Measurements from ENCODE around the gene PQBP1. TPM values are rescaled to one million over a fixed set of nuclear protein-coding genes. Genes with fewer than 3 reads are reported as not detected.

PQBP1 gene
- total RNA-seq, 2 experiments from 2014 or later, result 78.5 to 79.6 TPM

DNA sequence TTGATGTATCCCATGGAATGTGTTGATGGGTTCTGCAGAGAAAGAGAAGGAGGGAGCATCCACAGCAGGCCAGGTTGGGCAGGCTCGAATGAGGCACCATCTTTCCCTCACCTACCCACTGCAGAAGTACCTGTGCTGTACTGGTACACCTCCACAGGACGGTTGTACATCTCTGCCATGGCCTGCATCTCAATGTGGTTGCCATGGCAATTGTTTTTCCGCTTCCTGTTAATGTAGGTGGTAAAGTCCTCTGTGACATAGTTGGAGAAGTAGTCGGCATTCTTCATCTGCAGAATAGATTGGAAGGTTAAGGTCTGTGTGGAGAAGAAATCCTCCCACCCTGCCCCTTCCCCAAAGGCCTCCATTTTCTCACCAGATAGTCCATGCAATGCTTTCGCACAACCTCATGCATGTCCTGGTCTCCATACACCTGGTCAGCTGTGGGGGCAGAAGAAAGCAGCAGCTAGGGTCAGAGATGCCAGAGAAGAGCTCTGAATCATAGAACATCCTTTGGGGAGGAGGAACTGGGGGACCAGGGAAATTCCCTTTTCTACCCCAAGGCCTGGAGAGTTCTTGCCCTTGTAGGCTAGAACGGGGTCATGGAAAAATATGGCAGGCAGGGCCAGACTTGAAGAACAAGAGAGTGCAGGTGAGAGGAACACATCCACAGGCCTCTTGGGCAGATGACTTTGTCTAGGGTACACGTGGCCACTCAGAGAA lies 37.0 kb downstream of the PQBP1 start:
- DNase-seq, result peak; percentile 41
- H3K4me3 Mint-ChIP-seq, result peak overlapping the region; percentile 43
- ChIA-PET POLR2A (interaction anchor here (0.9 to 2.7 kb wide), 3 partner anchors 9 to 15 kb away, joined by 3 to 9 read pairs (median 4); no protein-coding TSS in a partner anchor), CTCF (interaction anchor here (1.0 kb wide), 1 partner anchor 12 kb away, joined by 3 read pairs; no protein-coding TSS in a partner anchor)
- H3K27ac Mint-ChIP-seq, result peak overlapping the region; percentile 74
- H3K27me3 Mint-ChIP-seq, result no peaks in the 10 kb centered on the region
- no peaks in the 10 kb centered on the region for H3K9me3 Mint-ChIP-seq
- H3K4me1 Mint-ChIP-seq, result peaks cover 69% of the 10 kb centered on the region
- H3K36me3 Mint-ChIP-seq (ENCODE audit: low read depth), result peaks cover 52% of the 10 kb centered on the region

- POLR2A ChIA-PET, result interaction anchor here (0.9 to 11.9 kb wide), 3 partner anchors 10 to 19 kb away, joined by 3 to 415 read pairs (median 4); partner anchors contain the start of genes PIM2 and SLC35A2
- Mint-ChIP-seq H3K4me3 (no peak overlapping the region), H3K4me1 (peaks cover 73% of the 10 kb centered on the region), H3K36me3 (ENCODE audit: low read depth) (peaks cover 49% of the 10 kb centered on the region), H3K27ac (peak overlapping the region; percentile 74), H3K9me3 (no peaks in the 10 kb centered on the region), H3K27me3 (no peaks in the 10 kb centered on the region)
- DNase-seq, result no peak
- CTCF ChIA-PET, result interaction anchor here (1.0 kb wide), 1 partner anchor 11 kb away, joined by 3 read pairs; no protein-coding TSS in a partner anchor
These were observed 37.6 kb downstream of the PQBP1 start for GRCh38 chrX:48935301-48935670.

- ChIA-PET POLR2A (interaction anchor here (0.8 to 12.8 kb wide), 10 partner anchors 11 to 337 kb away, joined by 3 to 415 read pairs (median 6); partner anchors contain the start of genes HDAC6, OTUD5, PIM2 and PQBP1), CTCF (interaction anchor here (0.6 to 2.5 kb wide), 14 partner anchors 9 to 1518 kb away, joined by 3 to 14 read pairs (median 6); partner anchors contain the start of genes PQBP1, SLC35A2 and TIMM17B)
- peaks cover 80% of the 10 kb centered on the region for H3K4me1 Mint-ChIP-seq
- no peaks in the 10 kb centered on the region for H3K9me3 Mint-ChIP-seq
- H3K27ac Mint-ChIP-seq, result peak overlapping the region; percentile 99
- no peaks in the 10 kb centered on the region for H3K27me3 Mint-ChIP-seq
- H3K4me3 Mint-ChIP-seq, result peak overlapping the region; percentile 70
- H3K36me3 Mint-ChIP-seq (ENCODE audit: low read depth), result peaks cover 48% of the 10 kb centered on the region
- no peak for DNase-seq
These were observed 38.8 kb downstream of the PQBP1 start for GRCh38 chrX:48936429-48937053.

GRCh38 chrX:48937054-48937907 lies 39.6 kb downstream of the PQBP1 start:
- peak; percentile 93 for DNase-seq
- Mint-ChIP-seq H3K9me3 (no peaks in the 10 kb centered on the region), H3K36me3 (ENCODE audit: low read depth) (peaks cover 52% of the 10 kb centered on the region), H3K27me3 (no peaks in the 10 kb centered on the region), H3K27ac (peak overlapping the region; percentile 99), H3K4me3 (peak overlapping the region; percentile 70), H3K4me1 (peaks cover 87% of the 10 kb centered on the region)
- ChIA-PET CTCF (interaction anchor here (0.7 to 2.5 kb wide), 15 partner anchors 9 to 289 kb away, joined by 3 to 14 read pairs (median 5); partner anchors contain the start of genes HDAC6, PQBP1, SLC35A2 and TIMM17B), POLR2A (interaction anchor here (0.8 to 12.8 kb wide), 16 partner anchors 9 to 336 kb away, joined by 3 to 415 read pairs (median 6); partner anchors contain the start of genes HDAC6, OTUD5, PIM2 and PQBP1)

GRCh38 chrX:48938721-48939425 lies 41.1 kb downstream of the PQBP1 start:
- ChIA-PET POLR2A (interaction anchor here (0.8 to 12.8 kb wide), 16 partner anchors 11 to 418 kb away, joined by 3 to 415 read pairs (median 6); partner anchors contain the start of genes GRIPAP1, OTUD5, PIM2 and PQBP1), CTCF (interaction anchor here (0.8 to 2.4 kb wide), 2 partner anchors 23 to 227 kb away, joined by 4 to 10 read pairs; no protein-coding TSS in a partner anchor)
- H3K36me3 Mint-ChIP-seq (ENCODE audit: low read depth), result peaks cover 57% of the 10 kb centered on the region
- no peaks in the 10 kb centered on the region for H3K9me3 Mint-ChIP-seq
- DNase-seq, result peak; percentile 77
- H3K4me1 Mint-ChIP-seq, result peaks cover 94% of the 10 kb centered on the region
- H3K27ac Mint-ChIP-seq, result peak overlapping the region; percentile 99
- H3K4me3 Mint-ChIP-seq, result peak overlapping the region; percentile 70
- no peaks in the 10 kb centered on the region for H3K27me3 Mint-ChIP-seq

- Mint-ChIP-seq H3K27ac (peak overlapping the region; percentile 99), H3K4me3 (peak overlapping the region; percentile 70), H3K4me1 (peaks cover 93% of the 10 kb centered on the region), H3K9me3 (no peaks in the 10 kb centered on the region), H3K27me3 (no peaks in the 10 kb centered on the region), H3K36me3 (ENCODE audit: low read depth) (peaks cover 50% of the 10 kb centered on the region)
- ChIA-PET CTCF (interaction anchor here (0.6 to 2.4 kb wide), 6 partner anchors 12 to 28 kb away, joined by 3 to 10 read pairs (median 4); partner anchors contain the start of gene SLC35A2), POLR2A (interaction anchor here (0.9 to 12.8 kb wide), 15 partner anchors 10 to 419 kb away, joined by 3 to 415 read pairs (median 6); partner anchors contain the start of genes GRIPAP1, OTUD5, PIM2 and PQBP1)
- DNase-seq, result peak; percentile 37
These were observed 41.9 kb downstream of the PQBP1 start for GRCh38 chrX:48939524-48940228.

DNA sequence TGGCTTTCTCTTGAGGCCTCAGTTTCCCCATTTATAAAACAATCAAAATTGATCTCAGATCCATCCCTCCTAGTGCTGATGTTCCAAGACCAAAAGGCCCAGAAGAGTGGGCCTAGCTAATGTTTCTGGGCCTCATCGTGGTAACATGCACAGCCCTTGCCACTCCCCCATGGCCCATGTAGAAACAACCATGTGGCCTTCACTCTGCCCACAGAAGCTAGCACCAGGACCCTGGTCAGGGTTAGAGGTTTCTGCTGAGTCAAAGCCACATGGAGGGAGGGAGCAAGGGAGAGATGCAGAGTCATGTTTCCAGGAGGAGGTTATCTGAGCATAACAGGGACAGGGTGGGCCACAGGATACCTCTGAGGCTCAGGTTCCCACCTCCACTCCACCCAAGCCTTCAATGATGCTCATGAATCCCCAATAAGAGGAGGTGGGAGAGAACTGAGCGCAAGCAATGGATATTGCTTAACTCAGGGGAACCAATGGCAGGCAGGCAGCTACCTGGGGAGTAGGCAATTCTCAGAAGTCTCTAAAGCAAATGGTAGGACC lies 42.8 kb downstream of the PQBP1 start:
- Mint-ChIP-seq H3K4me3 (peak overlapping the region; percentile 70), H3K9me3 (no peaks in the 10 kb centered on the region), H3K36me3 (ENCODE audit: low read depth) (peaks cover 42% of the 10 kb centered on the region), H3K27ac (peak overlapping the region; percentile 99), H3K4me1 (peaks cover 85% of the 10 kb centered on the region), H3K27me3 (no peaks in the 10 kb centered on the region)
- POLR2A ChIA-PET, result interaction anchor here (1.1 to 12.8 kb wide), 11 partner anchors 9 to 328 kb away, joined by 3 to 415 read pairs (median 6); partner anchors contain the start of genes GRIPAP1, OTUD5, PIM2 and PQBP1
- peak; percentile 40 for DNase-seq
- CTCF ChIA-PET, result interaction anchor here (0.8 to 2.4 kb wide), 6 partner anchors 13 to 29 kb away, joined by 3 to 10 read pairs (median 4); partner anchors contain the start of gene SLC35A2

- DNase-seq, result no peak
- Mint-ChIP-seq H3K4me3 (peak overlapping the region; percentile 46), H3K4me1 (peaks cover 80% of the 10 kb centered on the region), H3K36me3 (ENCODE audit: low read depth) (peaks cover 27% of the 10 kb centered on the region), H3K27ac (peak overlapping the region; percentile 91), H3K9me3 (no peaks in the 10 kb centered on the region), H3K27me3 (no peaks in the 10 kb centered on the region)
- ChIA-PET POLR2A (interaction anchor here (1.6 to 12.8 kb wide), 4 partner anchors 10 to 141 kb away, joined by 3 to 415 read pairs (median 66); partner anchors contain the start of genes HDAC6, OTUD5, PIM2 and SLC35A2), CTCF (interaction anchor here (0.9 to 1.4 kb wide), 3 partner anchors 10 to 294 kb away, joined by 3 to 4 read pairs (median 4); no protein-coding TSS in a partner anchor)
These were observed 45.2 kb downstream of the PQBP1 start for GRCh38 chrX:48942895-48943294.

DNA sequence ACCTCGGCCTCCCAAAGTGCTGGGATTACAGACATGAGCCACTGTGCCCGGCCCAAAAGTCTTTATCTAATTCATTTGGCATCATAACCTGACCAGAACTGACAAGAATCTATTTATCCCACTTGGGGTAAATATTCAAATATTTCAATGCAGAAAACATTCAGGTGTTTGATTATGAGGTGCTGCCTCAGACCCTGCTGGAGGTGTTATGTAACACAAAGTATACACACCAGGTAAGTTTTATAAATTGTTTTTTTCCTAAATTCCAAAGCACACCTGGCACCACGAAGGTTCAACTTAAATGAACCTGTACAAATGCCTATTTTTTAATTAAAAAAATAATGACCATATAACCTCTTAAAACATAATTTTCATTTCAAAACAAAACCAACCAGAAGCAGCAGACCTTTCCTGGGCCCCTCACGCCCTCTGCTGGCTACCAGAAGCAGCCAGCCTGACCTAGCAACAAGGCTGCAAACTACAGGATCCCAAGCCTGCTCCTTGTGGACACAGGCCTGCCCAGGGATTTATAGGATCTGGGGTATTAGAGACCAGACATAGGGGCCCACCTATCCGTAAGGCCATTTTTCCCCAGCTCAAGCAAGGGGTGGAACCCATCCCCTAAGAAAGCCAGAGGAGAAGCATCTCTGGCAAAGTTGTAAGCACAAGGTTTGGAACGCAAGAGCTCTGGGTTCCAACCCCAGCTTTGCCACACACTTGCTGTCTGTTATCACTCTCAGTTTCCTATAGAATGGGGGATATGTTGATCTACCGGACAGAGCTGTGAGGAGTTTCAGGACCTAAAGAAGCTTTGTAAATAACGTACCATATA lies 48.0 kb downstream of the PQBP1 start:
- H3K9me3 Mint-ChIP-seq, result no peaks in the 10 kb centered on the region
- ChIA-PET CTCF (interaction anchor here (0.7 to 2.7 kb wide), 12 partner anchors 9 to 371 kb away, joined by 3 to 11 read pairs (median 5); partner anchors contain the start of genes PIM2, PQBP1, RBM3 and SLC35A2), POLR2A (interaction anchor here (0.9 to 12.8 kb wide), 3 partner anchors 8 to 30 kb away, joined by 3 to 415 read pairs (median 125); partner anchors contain the start of genes OTUD5, PIM2 and SLC35A2)
- peaks cover 57% of the 10 kb centered on the region for H3K4me1 Mint-ChIP-seq
- no peak overlapping the region for H3K4me3 Mint-ChIP-seq
- peak overlapping the region; percentile 68 for H3K27ac Mint-ChIP-seq
- no peaks in the 10 kb centered on the region for H3K27me3 Mint-ChIP-seq
- peaks cover 29% of the 10 kb centered on the region for H3K36me3 Mint-ChIP-seq (ENCODE audit: low read depth)
- DNase-seq, result peak; percentile 59

DNA sequence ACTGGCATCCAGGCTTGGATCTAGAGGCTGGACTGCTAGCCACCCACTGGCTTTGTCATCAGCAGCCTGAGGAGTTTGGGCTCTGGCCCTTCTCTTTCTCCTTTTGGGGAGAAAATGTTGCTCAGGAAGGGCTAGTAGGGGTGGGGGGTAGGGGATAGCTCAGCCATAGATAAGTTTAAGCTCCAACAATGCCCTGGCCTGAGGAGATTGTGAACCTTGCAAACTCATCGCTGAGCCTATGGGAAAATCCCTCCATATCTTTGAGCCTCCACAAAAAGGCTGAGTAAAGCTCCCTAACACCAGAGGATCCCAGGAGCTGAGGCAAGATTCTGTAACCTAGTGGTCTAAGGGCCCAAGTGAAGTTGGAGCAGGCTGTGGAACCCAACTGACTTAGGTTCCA lies 50.9 kb downstream of the PQBP1 start:
- Mint-ChIP-seq H3K9me3 (no peaks in the 10 kb centered on the region), H3K27ac (no peak overlapping the region), H3K27me3 (no peaks in the 10 kb centered on the region), H3K4me3 (no peak overlapping the region), H3K36me3 (ENCODE audit: low read depth) (peaks cover 16% of the 10 kb centered on the region), H3K4me1 (peaks cover 49% of the 10 kb centered on the region)
- POLR2A ChIA-PET, result interaction anchor here (2.8 kb wide), 1 partner anchor 9 kb away, joined by 15 read pairs; no protein-coding TSS in a partner anchor
- CTCF ChIA-PET, result interaction anchor here (1.5 kb wide), 1 partner anchor 12 kb away, joined by 5 read pairs; no protein-coding TSS in a partner anchor
- DNase-seq, result no peak
